Occipital lobe (tissue), 2 donors: ENCODE measurements around the gene DCDC2C. TPM values are rescaled to one million over a fixed set of nuclear protein-coding genes. Genes with fewer than 3 reads are reported as not detected.

Experiments
- DNase-seq: peaks from one replicate; lab custom pipeline; 2025; lab: John Stamatoyannopoulos, UW
- total RNA-seq: library from RNA; depleted of rRNA; stranded (reverse); fragments of >200 nt; gene quantifications from one replicate; pipeline ENCODE4 v1.2.3, GENCODE V29; 2014

DCDC2C gene
- total RNA-seq, 1 donor from 2014 or later: 0.62 TPM

- DNase-seq: no peak
These were observed 5.8 kb downstream of the DCDC2C start for GRCh38 chr2:3709225-3709624.

GRCh38 chr2:3712424-3712823 is 9.0 kb downstream of the DCDC2C start:
- no peak for DNase-seq

GRCh38 chr2:3712831-3713503 is 9.6 kb downstream of the DCDC2C start:
- no peak for DNase-seq

- DNase-seq: no peak
These were observed 15.3 kb downstream of the DCDC2C start for GRCh38 chr2:3718679-3719078.

GRCh38 chr2:3725002-3725401 is 21.6 kb downstream of the DCDC2C start:
- DNase-seq: no peak

GRCh38 chr2:3725458-3726250 is 22.3 kb downstream of the DCDC2C start:
- no peak for DNase-seq

GRCh38 chr2:3726511-3726910 is 23.1 kb downstream of the DCDC2C start:
- no peak for DNase-seq

- DNase-seq: no peak
These were observed 24.1 kb downstream of the DCDC2C start for GRCh38 chr2:3727397-3728045.

GRCh38 chr2:3728104-3729054 is 25.0 kb downstream of the DCDC2C start:
- DNase-seq: no peak

- no peak for DNase-seq
These were observed 25.7 kb downstream of the DCDC2C start for GRCh38 chr2:3729055-3729448.

GRCh38 chr2:3729786-3730185 is 26.4 kb downstream of the DCDC2C start:
- no peak for DNase-seq

- DNase-seq: no peak
These were observed 27.3 kb downstream of the DCDC2C start for GRCh38 chr2:3730646-3731045.

- DNase-seq: no peak
These were observed 28.5 kb downstream of the DCDC2C start for GRCh38 chr2:3731829-3732228.

- DNase-seq: no peak
These were observed 32.7 kb downstream of the DCDC2C start for GRCh38 chr2:3736112-3736511.

GRCh38 chr2:3737128-3737527 is 33.8 kb downstream of the DCDC2C start:
- DNase-seq: no peak

- DNase-seq: no peak
These were observed 35.1 kb downstream of the DCDC2C start for GRCh38 chr2:3738454-3738853.

GRCh38 chr2:3739313-3739712 is 35.9 kb downstream of the DCDC2C start:
- no peak for DNase-seq

GRCh38 chr2:3741396-3741795 is 38.0 kb downstream of the DCDC2C start:
- DNase-seq: no peak

GRCh38 chr2:3741867-3742602 is 38.7 kb downstream of the DCDC2C start:
- no peak for DNase-seq

GRCh38 chr2:3742743-3743508 is 39.6 kb downstream of the DCDC2C start:
- DNase-seq: no peak
